GM23338 (cell line): ENCODE results near the gene CCND1. TPM values are rescaled to one million over a fixed set of nuclear protein-coding genes. Genes with fewer than 3 reads are reported as not detected.

Experiments used
- ATAC-seq: fragments of 200-7000 bp; cut with Tn5 transposase; 3 replicates; pipeline ENCODE4 v1.9.1; 2020
- DNase-seq: peaks from one replicate; pipeline ENCODE4 v3.0.0-alpha.2; 2015; ENCODE audit warnings: low spot score
- H2AFZ ChIP-seq: fragments of 200-600 bp; sonication (generic); 2 replicates; pipeline ENCODE4 v1.8.0; 2016; ENCODE audit warnings: antibody characterized with exemption, mild to moderate bottlenecking, moderate library complexity
- H3F3A ChIP-seq: fragments of 200-600 bp; sonication (generic); replicated peaks from 2 replicates; pipeline ENCODE4 v1.8.0; 2017; ENCODE audit warnings: antibody characterized with exemption, mixed run types, low read depth
- H3K27ac ChIP-seq: fragments of 200-600 bp; sonication (generic); 2 replicates; pipeline ENCODE4 v1.6.1; 2016; ENCODE audit warnings: low read depth
- H3K27me3 ChIP-seq: fragments of 200-600 bp; sonication (generic); 2 replicates; pipeline ENCODE4 v1.8.0; 2016; ENCODE audit warnings: mild to moderate bottlenecking, mixed run types, moderate library complexity; ENCODE audit not compliant: insufficient read depth
- H3K36me3 ChIP-seq: fragments of 200-600 bp; sonication (generic); 2 replicates; pipeline ENCODE4 v1.8.0; 2016; ENCODE audit warnings: mild to moderate bottlenecking; ENCODE audit not compliant: insufficient read depth
- H3K4me1 ChIP-seq: fragments of 200-600 bp; sonication (generic); 2 replicates; pipeline ENCODE4 v1.8.0; 2016; ENCODE audit warnings: mild to moderate bottlenecking, moderate library complexity; ENCODE audit not compliant: insufficient read depth
- H3K4me2 ChIP-seq: fragments of 200-600 bp; sonication (generic); 2 replicates; pipeline ENCODE4 v1.7.1; 2017; ENCODE audit warnings: mixed run types
- H3K4me3 ChIP-seq: fragments of 200-600 bp; sonication (generic); 2 replicates; pipeline ENCODE4 v1.6.1; 2016; ENCODE audit warnings: mixed run types
- H3K79me2 ChIP-seq: fragments of 200-600 bp; sonication (generic); replicated peaks from 2 replicates; pipeline ENCODE4 v1.8.0; 2017; ENCODE audit warnings: mild to moderate bottlenecking; ENCODE audit not compliant: insufficient read depth
- H3K9me2 ChIP-seq: fragments of 200-600 bp; sonication (generic); 2 replicates; pipeline ENCODE4 v1.8.0; 2017; ENCODE audit not compliant: insufficient read depth
- H4K20me1 ChIP-seq: fragments of 200-600 bp; sonication (generic); replicated peaks from 2 replicates; pipeline ENCODE4 v1.8.0; 2017; ENCODE audit warnings: mild to moderate bottlenecking; ENCODE audit not compliant: insufficient read depth
- H3K27ac Mint-ChIP-seq: 2 replicates; pipeline ENCODE4 v1.8.0; 2020; ENCODE audit warnings: inconsistent platforms, mild to moderate bottlenecking, moderate library complexity, mixed read lengths
- H3K27me3 Mint-ChIP-seq: 3 replicates; pipeline ENCODE4 v1.8.0; 2022; ENCODE audit warnings: low read depth, mild to moderate bottlenecking, moderate library complexity, mixed read lengths, inconsistent platforms; ENCODE audit not compliant: insufficient read depth, poor library complexity
- H3K36me3 Mint-ChIP-seq: 3 replicates; pipeline ENCODE4 v1.8.0; 2021; ENCODE audit warnings: low read depth, mild to moderate bottlenecking, inconsistent platforms, moderate library complexity, mixed read lengths
- H3K4me1 Mint-ChIP-seq: 3 replicates; pipeline ENCODE4 v1.8.0; 2020; ENCODE audit warnings: mild to moderate bottlenecking, inconsistent platforms, mixed read lengths
- H3K4me3 Mint-ChIP-seq: 3 replicates; pipeline ENCODE4 v1.8.0; 2021; ENCODE audit warnings: moderate library complexity, mild to moderate bottlenecking, inconsistent platforms, mixed read lengths
- H3K9me3 Mint-ChIP-seq: 3 replicates; pipeline ENCODE4 v1.8.0; 2020; ENCODE audit warnings: moderate library complexity, mild to moderate bottlenecking, inconsistent platforms, mixed read lengths
- EZH2 ChIP-seq: fragments of 200-600 bp; sonication (generic); IDR thresholded peaks from one replicate; pipeline ENCODE4 v1.8.0; 2017; ENCODE audit warnings: antibody characterized with exemption, mild to moderate bottlenecking, low read depth; ENCODE audit not compliant: unreplicated experiment
- EZH2phosphoT487 ChIP-seq: fragments of 200-600 bp; sonication (generic); IDR thresholded peaks from one replicate; pipeline ENCODE4 v1.8.1; 2018; ENCODE audit warnings: antibody characterized with exemption; ENCODE audit not compliant: unreplicated experiment
- NANOG ChIP-seq: IDR thresholded peaks from 2 replicates; pipeline ENCODE4 v1.6.1; 2016; ENCODE audit warnings: antibody characterized with exemption, borderline replicate concordance
- POLR2AphosphoS5 ChIP-seq: IDR thresholded peaks from 2 replicates; pipeline ENCODE4 v1.6.1; 2016; ENCODE audit warnings: antibody characterized with exemption, low read depth
- STAT1 ChIP-seq: IDR thresholded peaks from one replicate; pipeline ENCODE4 v1.6.1; 2016; ENCODE audit warnings: antibody characterized with exemption; ENCODE audit not compliant: unreplicated experiment
- ZNF114 ChIP-seq: fragments of 250-450 bp; sonication (Bioruptor Pico); IDR thresholded peaks from 2 replicates; pipeline ENCODE4 v1.5.0; 2020; ENCODE audit warnings: mild to moderate bottlenecking, moderate library complexity
- ZNF331 ChIP-seq: fragments of 250-450 bp; sonication (Bioruptor Pico); IDR thresholded peaks from 2 replicates; pipeline ENCODE4 v1.5.0; 2020; ENCODE audit warnings: low read depth, mild to moderate bottlenecking, moderate library complexity
- polyA plus RNA-seq: library from polyadenylated mRNA; unstranded; fragments of >200 nt; fragmentation: Nextera tagmentation; extraction: Ambion mirVana; gene quantifications from 2 replicates; pipeline ENCODE4 v1.2.1, GENCODE V29; 2016
- total RNA-seq: library from RNA; depleted of rRNA; stranded (reverse); fragments of >200 nt; shearing (Covaris generic); gene quantifications from 2 replicates; pipeline ENCODE4 v1.2.3, GENCODE V29; 2014
- TF ChIP-seq, protein P1 (sequence below): IDR thresholded peaks from one replicate; pipeline ENCODE4 v1.6.1; 2018; ENCODE audit warnings: antibody characterized with exemption; ENCODE audit not compliant: unreplicated experiment
- TF ChIP-seq, protein P2 (sequence below): fragments of 250-450 bp; sonication (Bioruptor Pico); IDR thresholded peaks from 2 replicates; pipeline ENCODE4 v1.5.0; 2020; ENCODE audit warnings: mild to moderate bottlenecking, moderate library complexity
- TF ChIP-seq, protein P3 (sequence below), 2 experiments: fragments of 200-600 bp in 1 of 2; sonication (generic) in 1 of 2; conservative IDR thresholded peaks; 2 replicates each; pipeline versions ENCODE4 v1.5.1 to v1.6.1; 2016 to 2017; ENCODE audit warnings: antibody characterized with exemption in 2 of 2, low read depth in 2 of 2, mild to moderate bottlenecking in 2 of 2, moderate library complexity in 1 of 2
- TF ChIP-seq, protein P4 (sequence below): IDR thresholded peaks from 2 replicates; pipeline ENCODE4 v1.6.1; 2016; ENCODE audit warnings: antibody characterized with exemption

CCND1 gene
- total and polyA plus RNA-seq, 2 experiments from 2014 or later = 109 to 183 TPM

GRCh38 chr11:69625476-69625875 lies 15.5 kb upstream of the CCND1 start (continued):
- TF ChIP-seq, protein P1, sequence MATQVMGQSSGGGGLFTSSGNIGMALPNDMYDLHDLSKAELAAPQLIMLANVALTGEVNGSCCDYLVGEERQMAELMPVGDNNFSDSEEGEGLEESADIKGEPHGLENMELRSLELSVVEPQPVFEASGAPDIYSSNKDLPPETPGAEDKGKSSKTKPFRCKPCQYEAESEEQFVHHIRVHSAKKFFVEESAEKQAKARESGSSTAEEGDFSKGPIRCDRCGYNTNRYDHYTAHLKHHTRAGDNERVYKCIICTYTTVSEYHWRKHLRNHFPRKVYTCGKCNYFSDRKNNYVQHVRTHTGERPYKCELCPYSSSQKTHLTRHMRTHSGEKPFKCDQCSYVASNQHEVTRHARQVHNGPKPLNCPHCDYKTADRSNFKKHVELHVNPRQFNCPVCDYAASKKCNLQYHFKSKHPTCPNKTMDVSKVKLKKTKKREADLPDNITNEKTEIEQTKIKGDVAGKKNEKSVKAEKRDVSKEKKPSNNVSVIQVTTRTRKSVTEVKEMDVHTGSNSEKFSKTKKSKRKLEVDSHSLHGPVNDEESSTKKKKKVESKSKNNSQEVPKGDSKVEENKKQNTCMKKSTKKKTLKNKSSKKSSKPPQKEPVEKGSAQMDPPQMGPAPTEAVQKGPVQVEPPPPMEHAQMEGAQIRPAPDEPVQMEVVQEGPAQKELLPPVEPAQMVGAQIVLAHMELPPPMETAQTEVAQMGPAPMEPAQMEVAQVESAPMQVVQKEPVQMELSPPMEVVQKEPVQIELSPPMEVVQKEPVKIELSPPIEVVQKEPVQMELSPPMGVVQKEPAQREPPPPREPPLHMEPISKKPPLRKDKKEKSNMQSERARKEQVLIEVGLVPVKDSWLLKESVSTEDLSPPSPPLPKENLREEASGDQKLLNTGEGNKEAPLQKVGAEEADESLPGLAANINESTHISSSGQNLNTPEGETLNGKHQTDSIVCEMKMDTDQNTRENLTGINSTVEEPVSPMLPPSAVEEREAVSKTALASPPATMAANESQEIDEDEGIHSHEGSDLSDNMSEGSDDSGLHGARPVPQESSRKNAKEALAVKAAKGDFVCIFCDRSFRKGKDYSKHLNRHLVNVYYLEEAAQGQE = no peak
- TF ChIP-seq POLR2AphosphoS5 (no peak), ZNF114 (CRISPR knock-in tag) (no peak), NANOG (no peak)

- DNase-seq = no peak
- Histone ChIP-seq H3K27me3 (no peaks in the 10 kb centered on the region), H3K4me3 (no peak overlapping the region), H3F3A (no peaks in the 10 kb centered on the region), H2AFZ (no peak overlapping the region), H4K20me1 (no peaks in the 10 kb centered on the region), H3K36me3 (no peaks in the 10 kb centered on the region), H3K9me2 (no peaks in the 10 kb centered on the region), H3K27ac (no peak overlapping the region), H3K79me2 (no peaks in the 10 kb centered on the region), H3K4me1 (no peaks in the 10 kb centered on the region), H3K4me2 (no peak overlapping the region)
- Mint-ChIP-seq H3K27ac (no peak overlapping the region), H3K36me3 (peaks cover 14% of the 10 kb centered on the region; the same call in 2 of the 3 replicates), H3K4me1 (no peaks in the 10 kb centered on the region), H3K27me3 (peaks cover 9% of the 10 kb centered on the region), H3K9me3 (peaks cover 32% of the 10 kb centered on the region), H3K4me3 (no peak overlapping the region)
- ATAC-seq = no peak
- TF ChIP-seq, protein P2, sequence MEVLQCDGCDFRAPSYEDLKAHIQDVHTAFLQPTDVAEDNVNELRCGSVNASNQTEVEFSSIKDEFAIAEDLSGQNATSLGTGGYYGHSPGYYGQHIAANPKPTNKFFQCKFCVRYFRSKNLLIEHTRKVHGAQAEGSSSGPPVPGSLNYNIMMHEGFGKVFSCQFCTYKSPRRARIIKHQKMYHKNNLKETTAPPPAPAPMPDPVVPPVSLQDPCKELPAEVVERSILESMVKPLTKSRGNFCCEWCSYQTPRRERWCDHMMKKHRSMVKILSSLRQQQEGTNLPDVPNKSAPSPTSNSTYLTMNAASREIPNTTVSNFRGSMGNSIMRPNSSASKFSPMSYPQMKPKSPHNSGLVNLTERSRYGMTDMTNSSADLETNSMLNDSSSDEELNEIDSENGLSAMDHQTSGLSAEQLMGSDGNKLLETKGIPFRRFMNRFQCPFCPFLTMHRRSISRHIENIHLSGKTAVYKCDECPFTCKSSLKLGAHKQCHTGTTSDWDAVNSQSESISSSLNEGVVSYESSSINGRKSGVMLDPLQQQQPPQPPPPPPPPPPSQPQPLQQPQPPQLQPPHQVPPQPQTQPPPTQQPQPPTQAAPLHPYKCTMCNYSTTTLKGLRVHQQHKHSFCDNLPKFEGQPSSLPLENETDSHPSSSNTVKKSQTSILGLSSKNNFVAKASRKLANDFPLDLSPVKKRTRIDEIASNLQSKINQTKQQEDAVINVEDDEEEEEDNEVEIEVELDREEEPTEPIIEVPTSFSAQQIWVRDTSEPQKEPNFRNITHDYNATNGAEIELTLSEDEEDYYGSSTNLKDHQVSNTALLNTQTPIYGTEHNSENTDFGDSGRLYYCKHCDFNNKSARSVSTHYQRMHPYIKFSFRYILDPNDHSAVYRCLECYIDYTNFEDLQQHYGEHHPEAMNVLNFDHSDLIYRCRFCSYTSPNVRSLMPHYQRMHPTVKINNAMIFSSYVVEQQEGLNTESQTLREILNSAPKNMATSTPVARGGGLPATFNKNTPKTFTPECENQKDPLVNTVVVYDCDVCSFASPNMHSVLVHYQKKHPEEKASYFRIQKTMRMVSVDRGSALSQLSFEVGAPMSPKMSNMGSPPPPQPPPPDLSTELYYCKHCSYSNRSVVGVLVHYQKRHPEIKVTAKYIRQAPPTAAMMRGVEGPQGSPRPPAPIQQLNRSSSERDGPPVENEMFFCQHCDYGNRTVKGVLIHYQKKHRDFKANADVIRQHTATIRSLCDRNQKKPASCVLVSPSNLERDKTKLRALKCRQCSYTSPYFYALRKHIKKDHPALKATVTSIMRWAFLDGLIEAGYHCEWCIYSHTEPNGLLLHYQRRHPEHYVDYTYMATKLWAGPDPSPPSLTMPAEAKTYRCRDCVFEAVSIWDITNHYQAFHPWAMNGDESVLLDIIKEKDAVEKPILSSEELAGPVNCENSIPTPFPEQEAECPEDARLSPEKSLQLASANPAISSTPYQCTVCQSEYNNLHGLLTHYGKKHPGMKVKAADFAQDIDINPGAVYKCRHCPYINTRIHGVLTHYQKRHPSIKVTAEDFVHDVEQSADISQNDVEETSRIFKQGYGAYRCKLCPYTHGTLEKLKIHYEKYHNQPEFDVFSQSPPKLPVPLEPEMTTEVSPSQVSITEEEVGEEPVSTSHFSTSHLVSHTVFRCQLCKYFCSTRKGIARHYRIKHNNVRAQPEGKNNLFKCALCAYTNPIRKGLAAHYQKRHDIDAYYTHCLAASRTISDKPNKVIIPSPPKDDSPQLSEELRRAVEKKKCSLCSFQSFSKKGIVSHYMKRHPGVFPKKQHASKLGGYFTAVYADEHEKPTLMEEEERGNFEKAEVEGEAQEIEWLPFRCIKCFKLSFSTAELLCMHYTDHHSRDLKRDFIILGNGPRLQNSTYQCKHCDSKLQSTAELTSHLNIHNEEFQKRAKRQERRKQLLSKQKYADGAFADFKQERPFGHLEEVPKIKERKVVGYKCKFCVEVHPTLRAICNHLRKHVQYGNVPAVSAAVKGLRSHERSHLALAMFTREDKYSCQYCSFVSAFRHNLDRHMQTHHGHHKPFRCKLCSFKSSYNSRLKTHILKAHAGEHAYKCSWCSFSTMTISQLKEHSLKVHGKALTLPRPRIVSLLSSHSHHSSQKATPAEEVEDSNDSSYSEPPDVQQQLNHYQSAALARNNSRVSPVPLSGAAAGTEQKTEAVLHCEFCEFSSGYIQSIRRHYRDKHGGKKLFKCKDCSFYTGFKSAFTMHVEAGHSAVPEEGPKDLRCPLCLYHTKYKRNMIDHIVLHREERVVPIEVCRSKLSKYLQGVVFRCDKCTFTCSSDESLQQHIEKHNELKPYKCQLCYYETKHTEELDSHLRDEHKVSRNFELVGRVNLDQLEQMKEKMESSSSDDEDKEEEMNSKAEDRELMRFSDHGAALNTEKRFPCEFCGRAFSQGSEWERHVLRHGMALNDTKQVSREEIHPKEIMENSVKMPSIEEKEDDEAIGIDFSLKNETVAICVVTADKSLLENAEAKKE = no peak
- TF ChIP-seq, protein P3, sequence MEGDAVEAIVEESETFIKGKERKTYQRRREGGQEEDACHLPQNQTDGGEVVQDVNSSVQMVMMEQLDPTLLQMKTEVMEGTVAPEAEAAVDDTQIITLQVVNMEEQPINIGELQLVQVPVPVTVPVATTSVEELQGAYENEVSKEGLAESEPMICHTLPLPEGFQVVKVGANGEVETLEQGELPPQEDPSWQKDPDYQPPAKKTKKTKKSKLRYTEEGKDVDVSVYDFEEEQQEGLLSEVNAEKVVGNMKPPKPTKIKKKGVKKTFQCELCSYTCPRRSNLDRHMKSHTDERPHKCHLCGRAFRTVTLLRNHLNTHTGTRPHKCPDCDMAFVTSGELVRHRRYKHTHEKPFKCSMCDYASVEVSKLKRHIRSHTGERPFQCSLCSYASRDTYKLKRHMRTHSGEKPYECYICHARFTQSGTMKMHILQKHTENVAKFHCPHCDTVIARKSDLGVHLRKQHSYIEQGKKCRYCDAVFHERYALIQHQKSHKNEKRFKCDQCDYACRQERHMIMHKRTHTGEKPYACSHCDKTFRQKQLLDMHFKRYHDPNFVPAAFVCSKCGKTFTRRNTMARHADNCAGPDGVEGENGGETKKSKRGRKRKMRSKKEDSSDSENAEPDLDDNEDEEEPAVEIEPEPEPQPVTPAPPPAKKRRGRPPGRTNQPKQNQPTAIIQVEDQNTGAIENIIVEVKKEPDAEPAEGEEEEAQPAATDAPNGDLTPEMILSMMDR (conservative IDR thresholded peaks at IDR 0.05; ENCODE audit: low read depth in 2 of 2) = no peak
- TF ChIP-seq EZH2phosphoT487 (no peak), POLR2AphosphoS5 (no peak), NANOG (no peak), EZH2 (no peak), STAT1 (no peak), ZNF331 (CRISPR knock-in tag) (no peak)
- TF ChIP-seq, protein P4, sequence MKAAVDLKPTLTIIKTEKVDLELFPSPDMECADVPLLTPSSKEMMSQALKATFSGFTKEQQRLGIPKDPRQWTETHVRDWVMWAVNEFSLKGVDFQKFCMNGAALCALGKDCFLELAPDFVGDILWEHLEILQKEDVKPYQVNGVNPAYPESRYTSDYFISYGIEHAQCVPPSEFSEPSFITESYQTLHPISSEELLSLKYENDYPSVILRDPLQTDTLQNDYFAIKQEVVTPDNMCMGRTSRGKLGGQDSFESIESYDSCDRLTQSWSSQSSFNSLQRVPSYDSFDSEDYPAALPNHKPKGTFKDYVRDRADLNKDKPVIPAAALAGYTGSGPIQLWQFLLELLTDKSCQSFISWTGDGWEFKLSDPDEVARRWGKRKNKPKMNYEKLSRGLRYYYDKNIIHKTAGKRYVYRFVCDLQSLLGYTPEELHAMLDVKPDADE = no peak
Observed at GRCh38 chr11:69627551-69627950, 13.4 kb upstream of the CCND1 start.
